NB4 (cell line): ENCODE measurements around the gene FMN1.

Experiments used
- MYC ChIP-seq: IDR thresholded peaks from 2 replicates; pipeline ENCODE4 v1.6.1; 2011; ENCODE audit warnings: low read depth, low read length
- POLR2A ChIP-seq: IDR thresholded peaks from 2 replicates; pipeline ENCODE4 v1.6.1; 2011; ENCODE audit warnings: mild to moderate bottlenecking; ENCODE audit not compliant: insufficient read length; ENCODE audit errors: extremely low read depth
- TF ChIP-seq, protein P1 (sequence below): IDR thresholded peaks from one replicate; pipeline ENCODE4 v1.5.1; 2012; ENCODE audit warnings: low read depth, low read length
- TF ChIP-seq, protein P2 (sequence below): IDR thresholded peaks from 2 replicates; pipeline ENCODE4 v1.6.1; 2011; ENCODE audit warnings: low read depth, low read length

DNA sequence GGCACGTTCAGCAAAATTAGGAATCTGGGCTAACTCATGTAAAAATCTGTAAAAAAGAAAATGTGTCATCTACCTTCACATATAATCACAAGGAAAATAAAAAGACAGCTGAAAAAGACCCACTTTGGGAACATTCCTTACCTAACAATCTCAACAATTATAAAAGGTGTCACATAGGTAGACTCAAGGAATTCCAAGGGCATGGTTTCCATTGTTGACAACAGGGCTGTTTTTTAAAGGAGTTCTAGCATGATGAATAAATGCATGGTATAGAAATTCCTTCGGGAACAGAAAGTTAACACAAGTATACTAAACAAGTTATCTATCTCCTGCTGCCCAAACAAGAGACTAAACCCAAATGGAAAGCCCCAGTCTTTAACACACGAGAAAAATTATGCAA, 292.5 kb downstream of the FMN1 start:
- TF ChIP-seq, protein P1, sequence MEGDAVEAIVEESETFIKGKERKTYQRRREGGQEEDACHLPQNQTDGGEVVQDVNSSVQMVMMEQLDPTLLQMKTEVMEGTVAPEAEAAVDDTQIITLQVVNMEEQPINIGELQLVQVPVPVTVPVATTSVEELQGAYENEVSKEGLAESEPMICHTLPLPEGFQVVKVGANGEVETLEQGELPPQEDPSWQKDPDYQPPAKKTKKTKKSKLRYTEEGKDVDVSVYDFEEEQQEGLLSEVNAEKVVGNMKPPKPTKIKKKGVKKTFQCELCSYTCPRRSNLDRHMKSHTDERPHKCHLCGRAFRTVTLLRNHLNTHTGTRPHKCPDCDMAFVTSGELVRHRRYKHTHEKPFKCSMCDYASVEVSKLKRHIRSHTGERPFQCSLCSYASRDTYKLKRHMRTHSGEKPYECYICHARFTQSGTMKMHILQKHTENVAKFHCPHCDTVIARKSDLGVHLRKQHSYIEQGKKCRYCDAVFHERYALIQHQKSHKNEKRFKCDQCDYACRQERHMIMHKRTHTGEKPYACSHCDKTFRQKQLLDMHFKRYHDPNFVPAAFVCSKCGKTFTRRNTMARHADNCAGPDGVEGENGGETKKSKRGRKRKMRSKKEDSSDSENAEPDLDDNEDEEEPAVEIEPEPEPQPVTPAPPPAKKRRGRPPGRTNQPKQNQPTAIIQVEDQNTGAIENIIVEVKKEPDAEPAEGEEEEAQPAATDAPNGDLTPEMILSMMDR: no peak
- TF ChIP-seq POLR2A: no peak
- TF ChIP-seq, protein P2, sequence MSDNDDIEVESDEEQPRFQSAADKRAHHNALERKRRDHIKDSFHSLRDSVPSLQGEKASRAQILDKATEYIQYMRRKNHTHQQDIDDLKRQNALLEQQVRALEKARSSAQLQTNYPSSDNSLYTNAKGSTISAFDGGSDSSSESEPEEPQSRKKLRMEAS: no peak
- no peak for TF ChIP-seq MYC
